Ascending aorta (tissue), 2 donors: ENCODE results near the gene RASSF5. TPM values are rescaled to one million over a fixed set of nuclear protein-coding genes. Genes with fewer than 3 reads are reported as not detected.

ENCODE experiments used
- DNase-seq, 2 donors: peaks; one replicate each; pipeline ENCODE4 v3.0.0-alpha.2; 2019; ENCODE audit warnings: low spot score in 2 of 2
- H3K27ac ChIP-seq, 2 donors: fragments of 200-600 bp; sonication (generic); one replicate each; pipeline ENCODE4 v1.5.1; 2016 to 2017; ENCODE audit warnings: mild to moderate bottlenecking in 1 of 2
- H3K27me3 ChIP-seq: fragments of 200-600 bp; sonication (generic); one replicate; pipeline ENCODE4 v1.5.1; 2017
- H3K36me3 ChIP-seq, 2 donors: fragments of 200-600 bp; sonication (generic); one replicate each; pipeline ENCODE4 v1.5.1; 2016
- H3K4me1 ChIP-seq, 2 donors: fragments of 200-600 bp; sonication (generic); one replicate each; pipeline ENCODE4 v1.5.1; 2016 to 2017; ENCODE audit warnings: mild to moderate bottlenecking in 1 of 2
- H3K4me3 ChIP-seq, 2 donors: fragments of 200-600 bp; sonication (generic); one replicate each; pipeline ENCODE4 v1.5.1; 2016 to 2017; ENCODE audit warnings: mild to moderate bottlenecking in 1 of 2
- H3K9me3 ChIP-seq, 2 donors: fragments of 200-600 bp; sonication (generic); one replicate each; pipeline ENCODE4 v1.5.1; 2016
- CTCF ChIP-seq, 3 experiments: fragments of 200-600 bp in 2 of 3; fragments of 450-650 bp in 1 of 3; sonication (generic) in 2 of 3; IDR thresholded peaks; one replicate each; pipeline ENCODE4 v1.5.1; 2016 to 2019; ENCODE audit warnings: antibody characterized with exemption in 3 of 3, mild to moderate bottlenecking in 1 of 3, moderate library complexity in 1 of 3
- intact Hi-C: fragments of 100-400 bp; cut with DNase I; formaldehyde crosslinking; loops from one replicate; pipeline ENCODE4 v1.15.1; 2023
- total RNA-seq: library from RNA; depleted of rRNA; stranded (reverse); fragments of >200 nt; gene quantifications from one replicate; pipeline ENCODE4 v1.1.0, GENCODE V29; 2016

RASSF5 gene
- total RNA-seq, 1 donor from 2014 or later, result 8.9 TPM

DNA sequence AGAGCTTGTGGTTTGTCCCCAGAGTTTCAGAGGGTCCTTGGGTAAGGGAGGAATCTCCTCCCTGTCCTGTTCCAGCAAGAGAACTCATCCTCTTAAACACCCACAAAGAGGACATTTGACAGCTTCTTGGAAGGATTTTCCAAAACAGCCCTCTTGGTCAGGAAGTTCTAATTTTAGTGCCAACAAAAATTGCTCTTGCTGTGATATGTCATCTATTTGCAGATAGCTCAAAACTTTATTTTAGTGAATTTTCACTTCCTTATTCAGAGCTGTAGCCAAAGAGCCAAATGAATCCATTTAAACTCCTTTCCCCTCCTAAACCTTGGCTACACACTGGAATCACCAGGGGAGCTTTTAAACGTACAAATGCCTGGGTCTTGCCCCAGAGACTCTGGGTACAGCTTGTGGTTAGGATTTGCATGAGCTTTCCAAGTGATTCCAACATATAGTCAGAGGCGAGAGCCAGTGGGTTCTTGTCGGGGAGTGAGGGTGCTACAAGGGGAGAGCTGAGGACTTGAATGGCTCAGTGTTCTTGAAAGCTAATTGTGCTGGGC is 11.8 kb upstream of the RASSF5 start:
- intact Hi-C loops, result no loop called here
- no peak for TF ChIP-seq CTCF (IDR thresholded peaks at IDR 0.05)
- no peaks in the 10 kb centered on the region for H3K27me3 ChIP-seq
- no peak for DNase-seq
- H3K36me3 ChIP-seq, result no peaks in the 10 kb centered on the region
- peaks cover 0 to 22% of the 10 kb centered on the region in 2 donors for H3K4me1 ChIP-seq
- H3K9me3 ChIP-seq, result no peaks in the 10 kb centered on the region
- H3K4me3 ChIP-seq, result no peak overlapping the region
- peak overlapping the region; percentile 13 to 71 for H3K27ac ChIP-seq

GRCh38 chr1:206496131-206496793 is 11.1 kb upstream of the RASSF5 start:
- Histone ChIP-seq H3K36me3 (no peaks in the 10 kb centered on the region), H3K4me3 (no peak overlapping the region), H3K9me3 (no peaks in the 10 kb centered on the region), H3K27ac (peak overlapping the region; percentile 13 to 71), H3K4me1 (peaks cover 0 to 26% of the 10 kb centered on the region in 2 donors), H3K27me3 (no peaks in the 10 kb centered on the region)
- no peak for DNase-seq
- intact Hi-C loops, result no loop called here
- TF ChIP-seq CTCF (IDR thresholded peaks at IDR 0.05), result no peak

GRCh38 chr1:206497363-206497762 is 10.0 kb upstream of the RASSF5 start:
- no peaks in the 10 kb centered on the region for H3K36me3 ChIP-seq
- intact Hi-C loops, result no loop called here
- peaks cover 0 to 33% of the 10 kb centered on the region in 2 donors for H3K4me1 ChIP-seq
- H3K9me3 ChIP-seq, result no peaks in the 10 kb centered on the region
- H3K4me3 ChIP-seq, result no peak overlapping the region
- no peaks in the 10 kb centered on the region for H3K27me3 ChIP-seq
- no peak for DNase-seq
- H3K27ac ChIP-seq, result no peak overlapping the region
- no peak for TF ChIP-seq CTCF (IDR thresholded peaks at IDR 0.05)

DNA sequence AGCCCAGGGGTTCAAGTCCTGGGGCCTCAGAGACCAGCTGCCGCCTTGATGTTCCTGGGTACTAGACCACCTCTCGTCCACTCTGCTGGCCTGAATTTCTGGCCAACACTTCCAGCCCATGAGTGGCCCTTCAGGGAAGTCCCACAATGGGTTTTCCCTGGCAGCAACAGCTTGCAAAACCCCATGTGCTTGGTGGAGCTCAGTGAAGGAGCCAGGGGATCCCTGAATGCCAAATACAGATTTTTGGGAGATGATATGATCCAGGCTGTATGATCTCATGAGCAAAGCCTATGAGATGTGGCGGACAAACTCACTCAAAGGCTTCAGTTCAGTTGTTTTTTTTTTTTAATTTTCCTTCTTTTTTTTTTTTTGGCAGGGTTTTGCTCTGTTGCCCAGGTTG is 9.6 kb upstream of the RASSF5 start:
- H3K27ac ChIP-seq, result no peak overlapping the region
- no peak overlapping the region for H3K4me3 ChIP-seq
- no peaks in the 10 kb centered on the region for H3K9me3 ChIP-seq
- DNase-seq, result no peak
- no peak for TF ChIP-seq CTCF (IDR thresholded peaks at IDR 0.05)
- H3K36me3 ChIP-seq, result no peaks in the 10 kb centered on the region
- peaks cover 0 to 36% of the 10 kb centered on the region in 2 donors for H3K4me1 ChIP-seq
- intact Hi-C loops, result no loop called here
- no peaks in the 10 kb centered on the region for H3K27me3 ChIP-seq

DNA sequence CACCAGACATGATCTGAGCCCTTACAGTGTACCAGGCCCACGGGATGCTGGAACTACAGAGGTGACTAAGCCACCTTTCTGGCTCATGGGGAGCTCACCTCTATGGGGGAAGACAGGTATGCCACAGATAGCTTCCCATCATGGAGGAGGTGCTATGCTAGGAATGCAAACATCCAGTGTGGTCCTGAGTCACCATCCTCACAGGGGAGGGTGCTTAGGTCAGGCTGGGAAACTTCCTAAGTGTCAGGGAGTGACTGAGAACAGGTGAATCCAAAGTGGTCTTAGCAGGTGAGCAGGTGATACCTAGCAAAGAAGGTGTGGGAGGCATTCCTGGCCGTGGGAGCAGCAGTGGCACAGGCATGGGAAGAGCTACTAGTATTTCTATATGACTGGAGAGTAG is 8.6 kb upstream of the RASSF5 start:
- TF ChIP-seq CTCF (IDR thresholded peaks at IDR 0.05), result no peak
- no peak for DNase-seq

More for the DNA sequence above, 8.6 kb upstream of the RASSF5 start:
- no peaks in the 10 kb centered on the region for H3K9me3 ChIP-seq
- no peak overlapping the region for H3K4me3 ChIP-seq
- H3K27ac ChIP-seq, result no peak overlapping the region
- H3K36me3 ChIP-seq, result no peaks in the 10 kb centered on the region
- H3K4me1 ChIP-seq, result peaks cover 0 to 41% of the 10 kb centered on the region in 2 donors
- H3K27me3 ChIP-seq, result no peaks in the 10 kb centered on the region
- intact Hi-C loops, result no loop called here
